Measurements from ENCODE around the gene NR0B2.
"Not testable (repeated sequence)": the region's sequence is repeated elsewhere in the genome, so short reads cannot be mapped to it uniquely, and the experiment has no call there.

NR0B2 gene, protein sequence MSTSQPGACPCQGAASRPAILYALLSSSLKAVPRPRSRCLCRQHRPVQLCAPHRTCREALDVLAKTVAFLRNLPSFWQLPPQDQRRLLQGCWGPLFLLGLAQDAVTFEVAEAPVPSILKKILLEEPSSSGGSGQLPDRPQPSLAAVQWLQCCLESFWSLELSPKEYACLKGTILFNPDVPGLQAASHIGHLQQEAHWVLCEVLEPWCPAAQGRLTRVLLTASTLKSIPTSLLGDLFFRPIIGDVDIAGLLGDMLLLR

DNA sequence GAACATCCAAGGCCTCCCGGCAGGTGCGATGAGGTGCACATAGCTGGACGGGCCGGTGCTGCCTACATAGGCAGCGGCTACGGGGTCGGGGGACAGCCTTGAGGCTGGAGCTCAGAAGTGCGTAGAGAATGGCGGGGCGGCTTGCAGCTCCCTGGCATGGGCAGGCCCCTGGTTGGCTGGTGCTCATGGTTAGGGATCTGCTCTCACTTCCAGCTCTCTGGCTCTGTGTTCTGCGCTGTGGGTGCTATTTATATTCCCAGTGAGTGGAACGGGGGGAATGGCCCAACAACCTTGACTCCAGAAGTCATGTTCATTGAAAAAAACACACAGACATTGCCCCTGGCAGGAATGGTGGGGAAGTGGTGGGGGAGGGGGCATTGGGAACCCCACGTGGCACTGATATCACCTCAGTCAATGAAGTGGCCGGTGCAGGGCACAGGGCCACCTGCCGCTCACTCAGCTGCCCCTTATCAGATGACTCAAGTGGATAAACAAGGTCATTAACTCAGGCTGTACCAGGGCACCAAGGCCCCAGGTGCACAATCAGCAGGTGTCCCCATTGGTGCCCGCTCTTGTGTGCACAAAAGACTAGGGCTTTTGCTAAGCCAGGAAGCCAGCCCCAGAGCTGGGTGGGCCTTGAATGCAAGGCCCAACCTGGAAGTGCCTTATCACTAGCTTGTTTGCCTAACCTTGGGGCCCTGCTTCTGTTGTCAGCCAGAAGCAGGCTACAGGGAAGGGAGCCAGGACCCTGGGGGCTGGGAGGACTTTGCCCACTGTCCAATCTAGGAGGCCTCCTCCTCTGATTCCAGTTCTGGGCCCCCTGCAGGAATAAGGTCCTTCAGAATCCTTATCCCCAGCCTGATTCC is at the start of gene NR0B2:
NR0B2 (minus strand) TSS at position 222 of the 866 bp plus-strand sequence; CDS start at position 187, 35 bp downstream.
- DNase-seq (ENCODE audit: low spot score) = no peak

- peak; percentile 68 for DNase-seq (ENCODE audit: low spot score)
Measured at GRCh38 chr1:26961826-26962225, 48.1 kb upstream of the NR0B2 start.

GRCh38 chr1:26960625-26960966 is 46.8 kb upstream of the NR0B2 start:
- DNase-seq (ENCODE audit: low spot score) = no peak

- DNase-seq (ENCODE audit: low spot score) = no peak
Measured at GRCh38 chr1:26959722-26960624, 46.2 kb upstream of the NR0B2 start, which contains the start of gene KDF1. Gene KDF1 (minus strand): TSS chr1:26960468. CDS start chr1:26952380, 8,088 bp downstream.

DNA sequence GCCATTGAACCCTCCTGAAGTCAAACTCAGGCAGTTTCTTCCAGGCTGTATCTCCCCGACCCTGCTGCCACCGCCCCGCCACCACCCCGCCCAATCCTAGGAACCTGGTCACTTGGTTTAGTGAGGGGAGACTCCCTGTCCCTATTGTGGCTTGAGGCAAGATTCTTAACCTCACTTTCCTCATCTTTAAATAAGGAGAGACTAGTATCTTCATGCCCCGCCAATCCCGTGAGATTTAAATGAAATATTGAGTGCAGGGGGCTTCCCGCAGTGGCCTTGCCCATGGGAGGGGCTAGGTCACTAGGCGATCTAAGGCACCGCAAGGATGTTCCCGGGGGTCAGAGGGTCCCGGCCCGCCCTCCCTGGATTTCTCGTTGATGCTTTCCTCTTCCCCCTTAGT is 45.5 kb upstream of the NR0B2 start:
- no peak for DNase-seq (ENCODE audit: low spot score)

DNA sequence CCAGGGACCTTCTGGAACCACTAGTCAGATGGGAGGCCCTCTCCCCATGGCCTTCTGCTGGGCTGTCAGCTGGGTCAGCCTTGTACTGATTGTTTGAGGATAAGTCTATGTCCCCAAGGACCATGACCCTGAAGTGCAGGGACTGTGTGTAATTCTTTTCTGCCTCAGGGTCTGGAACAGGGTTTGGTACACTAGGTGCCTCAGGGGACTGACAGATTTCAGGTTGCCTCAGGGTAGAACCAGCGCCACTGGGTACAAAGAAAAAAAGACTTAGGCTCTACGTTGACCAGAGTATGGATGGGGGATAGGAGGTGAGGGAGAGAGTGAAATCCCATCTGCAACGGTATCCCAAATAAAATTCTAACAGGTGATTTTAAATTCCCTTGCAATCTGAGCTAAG is 43.5 kb upstream of the NR0B2 start:
- no peak for DNase-seq (ENCODE audit: low spot score)

- no peak for DNase-seq (ENCODE audit: low spot score)
Measured at GRCh38 chr1:26956321-26956720, 42.5 kb upstream of the NR0B2 start.

DNA sequence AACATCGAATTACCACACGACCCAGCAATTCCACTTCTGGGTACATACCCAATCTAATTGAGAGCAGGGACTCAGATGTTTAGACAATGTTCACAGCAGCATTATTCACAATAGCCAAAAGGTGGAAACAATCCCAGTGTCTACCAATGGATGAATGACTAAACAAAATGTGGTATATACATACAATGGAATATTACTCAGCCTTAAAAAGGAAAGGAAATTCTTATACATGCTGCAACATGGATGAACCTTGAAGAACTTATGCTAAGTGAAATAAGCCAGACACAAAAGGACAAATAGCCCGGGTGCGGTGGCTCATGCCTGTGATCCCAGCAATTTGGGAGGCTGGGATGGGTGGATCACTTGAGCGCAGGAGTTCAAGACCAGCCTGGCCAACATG is 39.6 kb upstream of the NR0B2 start:
- no peak for DNase-seq (ENCODE audit: low spot score)

- DNase-seq (ENCODE audit: low spot score) = no peak
Measured at GRCh38 chr1:26951821-26952497, 38.2 kb upstream of the NR0B2 start.

- DNase-seq (ENCODE audit: low spot score) = no peak
Measured at GRCh38 chr1:26951216-26951615, 37.4 kb upstream of the NR0B2 start.

DNA sequence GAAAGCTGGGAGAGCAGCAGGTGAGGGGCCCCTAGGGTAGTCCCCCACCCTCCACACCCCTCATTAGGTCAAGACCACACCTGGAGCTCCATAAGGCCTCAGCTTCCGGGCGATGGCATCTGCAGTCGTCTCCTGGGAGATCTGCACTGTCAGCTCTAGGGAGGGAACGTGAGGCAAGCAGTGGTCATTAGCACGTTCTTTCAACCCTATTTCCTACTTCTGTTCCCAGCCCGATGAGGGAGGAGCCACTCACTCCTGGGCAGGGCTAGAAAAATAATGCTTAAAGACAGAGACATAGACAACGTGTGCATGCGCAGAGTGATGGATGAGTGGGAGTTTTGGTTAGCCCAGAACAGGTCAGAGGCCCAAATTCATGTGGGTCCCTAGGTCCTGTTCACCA is 36.8 kb upstream of the NR0B2 start:
- DNase-seq (ENCODE audit: low spot score) = peak; percentile 23

- no peak for DNase-seq (ENCODE audit: low spot score)
Measured at GRCh38 chr1:26949926-26950319, 36.1 kb upstream of the NR0B2 start.

DNA sequence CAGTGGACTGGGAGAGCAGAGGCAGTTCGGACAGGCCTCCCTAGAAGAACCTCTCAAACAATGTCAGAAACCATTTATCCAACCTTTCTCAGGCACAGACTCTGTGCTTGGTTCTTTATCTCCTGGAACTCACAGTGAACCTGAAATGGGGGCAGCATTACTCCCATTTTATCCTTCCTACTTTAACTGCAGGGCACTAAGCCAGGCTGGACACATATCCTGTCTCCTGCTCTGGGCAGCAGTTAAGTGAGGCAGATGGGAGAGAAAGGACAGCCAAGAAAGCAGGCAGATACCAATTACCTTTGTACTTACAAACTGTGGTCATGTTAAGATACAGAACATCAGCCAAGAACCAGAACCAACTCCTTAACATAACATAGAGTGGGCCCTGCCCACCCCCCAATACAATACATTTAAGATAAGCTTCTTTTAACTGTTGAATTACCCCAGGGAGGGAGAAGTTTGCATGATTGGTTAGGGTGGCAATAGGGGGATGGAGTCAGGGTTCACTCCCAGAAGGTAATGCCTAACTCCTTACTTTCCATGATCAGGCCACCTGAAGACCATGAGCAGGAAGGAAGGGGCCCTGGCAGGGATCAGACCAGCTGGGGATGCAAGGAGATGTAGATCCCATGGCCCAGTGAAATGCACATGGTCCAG is 35.6 kb upstream of the NR0B2 start:
- peak; percentile 12 for DNase-seq (ENCODE audit: low spot score)

- not testable (repeated sequence) for DNase-seq (ENCODE audit: low spot score)
Measured at GRCh38 chr1:26948725-26949057, 34.9 kb upstream of the NR0B2 start.

GRCh38 chr1:26946270-26946669 is 32.5 kb upstream of the NR0B2 start:
- no peak for DNase-seq (ENCODE audit: low spot score)

- DNase-seq (ENCODE audit: low spot score) = no peak
Measured at GRCh38 chr1:26945728-26946127, 32.0 kb upstream of the NR0B2 start.

GRCh38 chr1:26945138-26945537 is 31.4 kb upstream of the NR0B2 start:
- no peak for DNase-seq (ENCODE audit: low spot score)

GRCh38 chr1:26942656-26943055 is 28.9 kb upstream of the NR0B2 start:
- no peak for DNase-seq (ENCODE audit: low spot score)

- DNase-seq (ENCODE audit: low spot score) = no peak
Measured at GRCh38 chr1:26941311-26941710, 27.5 kb upstream of the NR0B2 start.

GRCh38 chr1:26938659-26939025 is 24.9 kb upstream of the NR0B2 start:
- DNase-seq (ENCODE audit: low spot score) = no peak

DNA sequence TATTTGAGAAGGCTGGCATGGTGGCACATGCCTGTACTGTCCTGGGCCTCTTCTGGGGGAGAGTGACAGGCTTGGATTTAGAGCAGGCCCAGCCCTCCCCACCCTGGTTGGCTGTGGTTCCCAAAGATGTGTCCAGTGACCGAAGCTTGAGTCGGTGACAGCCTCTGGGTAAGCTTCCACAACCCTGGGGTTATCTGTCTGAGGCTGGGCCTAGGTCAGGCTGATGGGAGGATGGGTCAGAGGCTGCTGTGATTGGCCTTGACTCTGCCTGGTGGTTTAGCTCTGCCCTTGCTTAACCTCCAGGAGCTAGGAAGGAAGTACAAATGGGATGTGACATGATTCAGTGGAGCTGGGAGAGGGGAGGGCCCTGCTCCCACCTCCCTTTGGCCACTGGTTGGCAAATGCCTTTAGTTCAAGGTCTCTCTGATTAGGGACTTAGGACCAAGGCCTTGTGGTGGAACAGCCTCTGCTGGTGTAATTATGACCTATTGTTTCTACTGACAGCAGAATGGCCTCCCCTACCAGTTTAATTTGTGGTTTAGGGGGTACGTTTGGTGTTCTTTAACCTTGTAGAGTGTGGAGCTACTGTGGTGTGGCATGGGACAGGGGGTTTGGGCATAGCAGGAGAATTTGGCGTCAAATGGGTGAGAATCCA is 24.4 kb upstream of the NR0B2 start:
- DNase-seq (ENCODE audit: low spot score) = no peak
